Left ventricle myocardium inferior (tissue), 1 donor: Measurements from ENCODE around the gene BCL11B. TPM values are rescaled to one million over a fixed set of nuclear protein-coding genes. Genes with fewer than 3 reads are reported as not detected.

ENCODE experiments used
- DNase-seq: peaks from one replicate; pipeline ENCODE4 v3.0.0-alpha.2; 2020
- H3K27ac ChIP-seq: fragments of 200-600 bp; replicated peaks from 2 replicates; pipeline ENCODE4 v1.8.0; 2021
- H3K27me3 ChIP-seq: fragments of 200-600 bp; 2 replicates; pipeline ENCODE4 v1.8.0; 2021; ENCODE audit warnings: low read depth
- H3K36me3 ChIP-seq: fragments of 200-600 bp; 2 replicates; pipeline ENCODE4 v1.8.0; 2021
- H3K4me1 ChIP-seq: fragments of 200-600 bp; 2 replicates; pipeline ENCODE4 v1.8.0; 2021
- H3K4me3 ChIP-seq: fragments of 200-600 bp; 2 replicates; pipeline ENCODE4 v1.8.0; 2021; ENCODE audit warnings: mild to moderate bottlenecking, moderate library complexity
- H3K9me3 ChIP-seq: fragments of 200-600 bp; replicated peaks from 2 replicates; pipeline ENCODE4 v1.8.0; 2021
- intact Hi-C: fragments of 100-400 bp; cut with micrococcal nuclease; formaldehyde crosslinking; loops from one replicate; pipeline ENCODE4 v1.11.0; 2022
- total RNA-seq: library from RNA; stranded (reverse); fragmentation: NEBNext Ultra II Directional; extraction: Animal tissue kit (Norgen Biotek cat#: 25700); gene quantifications from one replicate; pipeline ENCODE4 v1.2.1, GENCODE V29; 2021
- TF ChIP-seq, protein P1 (sequence below): fragments of 200-600 bp; IDR thresholded peaks from 2 replicates; pipeline ENCODE4 v1.8.0; 2021; ENCODE audit warnings: antibody characterized with exemption, mild to moderate bottlenecking, borderline replicate concordance
- donor health status: DM: no; HTN: yes; CAD: no; lungs with severe emphysema.

BCL11B gene
- total RNA-seq, 1 donor from 2014 or later = 0.11 TPM

DNA sequence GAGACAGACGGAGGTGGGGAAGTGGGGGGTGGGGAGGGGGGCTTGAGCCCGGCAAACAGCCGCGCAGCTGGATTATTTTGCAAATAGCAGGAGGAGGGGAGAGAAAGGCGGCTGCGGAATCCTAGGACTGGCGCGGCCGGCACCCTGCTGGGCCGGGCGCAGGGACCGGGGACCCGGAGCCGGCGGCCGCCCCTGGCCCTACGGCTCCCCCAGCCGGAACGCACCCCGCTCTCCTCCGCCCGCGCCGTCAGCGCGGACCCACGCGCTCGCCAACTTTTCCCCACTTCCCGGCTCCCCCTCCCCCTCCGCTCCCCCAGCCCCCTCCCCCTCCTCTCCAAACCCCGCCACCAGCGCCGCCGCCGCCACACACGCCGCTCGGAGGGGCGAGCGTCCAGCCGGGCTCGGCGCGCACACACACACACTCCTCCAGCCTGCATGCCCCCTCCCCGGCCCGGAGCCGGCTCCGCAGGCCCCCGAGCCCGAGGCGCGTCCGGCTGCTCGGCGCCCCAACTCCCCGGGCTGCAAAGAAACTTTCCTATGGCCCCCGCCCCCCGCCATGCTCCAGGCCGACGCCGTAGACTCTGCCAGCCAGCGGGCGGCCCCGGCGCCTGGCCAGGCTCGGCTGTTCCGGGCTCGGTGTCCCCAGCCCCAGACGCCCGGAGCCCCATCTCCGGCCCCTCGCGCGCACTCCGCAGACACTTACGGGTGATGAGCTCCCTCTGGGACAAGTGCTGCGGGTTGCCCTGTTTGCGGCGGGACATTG is 1.4 kb downstream of the BCL11B start:
- H3K27me3 ChIP-seq = peaks cover 100% of the 10 kb centered on the region
- TF ChIP-seq, protein P1, sequence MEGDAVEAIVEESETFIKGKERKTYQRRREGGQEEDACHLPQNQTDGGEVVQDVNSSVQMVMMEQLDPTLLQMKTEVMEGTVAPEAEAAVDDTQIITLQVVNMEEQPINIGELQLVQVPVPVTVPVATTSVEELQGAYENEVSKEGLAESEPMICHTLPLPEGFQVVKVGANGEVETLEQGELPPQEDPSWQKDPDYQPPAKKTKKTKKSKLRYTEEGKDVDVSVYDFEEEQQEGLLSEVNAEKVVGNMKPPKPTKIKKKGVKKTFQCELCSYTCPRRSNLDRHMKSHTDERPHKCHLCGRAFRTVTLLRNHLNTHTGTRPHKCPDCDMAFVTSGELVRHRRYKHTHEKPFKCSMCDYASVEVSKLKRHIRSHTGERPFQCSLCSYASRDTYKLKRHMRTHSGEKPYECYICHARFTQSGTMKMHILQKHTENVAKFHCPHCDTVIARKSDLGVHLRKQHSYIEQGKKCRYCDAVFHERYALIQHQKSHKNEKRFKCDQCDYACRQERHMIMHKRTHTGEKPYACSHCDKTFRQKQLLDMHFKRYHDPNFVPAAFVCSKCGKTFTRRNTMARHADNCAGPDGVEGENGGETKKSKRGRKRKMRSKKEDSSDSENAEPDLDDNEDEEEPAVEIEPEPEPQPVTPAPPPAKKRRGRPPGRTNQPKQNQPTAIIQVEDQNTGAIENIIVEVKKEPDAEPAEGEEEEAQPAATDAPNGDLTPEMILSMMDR = no peak

DNA sequence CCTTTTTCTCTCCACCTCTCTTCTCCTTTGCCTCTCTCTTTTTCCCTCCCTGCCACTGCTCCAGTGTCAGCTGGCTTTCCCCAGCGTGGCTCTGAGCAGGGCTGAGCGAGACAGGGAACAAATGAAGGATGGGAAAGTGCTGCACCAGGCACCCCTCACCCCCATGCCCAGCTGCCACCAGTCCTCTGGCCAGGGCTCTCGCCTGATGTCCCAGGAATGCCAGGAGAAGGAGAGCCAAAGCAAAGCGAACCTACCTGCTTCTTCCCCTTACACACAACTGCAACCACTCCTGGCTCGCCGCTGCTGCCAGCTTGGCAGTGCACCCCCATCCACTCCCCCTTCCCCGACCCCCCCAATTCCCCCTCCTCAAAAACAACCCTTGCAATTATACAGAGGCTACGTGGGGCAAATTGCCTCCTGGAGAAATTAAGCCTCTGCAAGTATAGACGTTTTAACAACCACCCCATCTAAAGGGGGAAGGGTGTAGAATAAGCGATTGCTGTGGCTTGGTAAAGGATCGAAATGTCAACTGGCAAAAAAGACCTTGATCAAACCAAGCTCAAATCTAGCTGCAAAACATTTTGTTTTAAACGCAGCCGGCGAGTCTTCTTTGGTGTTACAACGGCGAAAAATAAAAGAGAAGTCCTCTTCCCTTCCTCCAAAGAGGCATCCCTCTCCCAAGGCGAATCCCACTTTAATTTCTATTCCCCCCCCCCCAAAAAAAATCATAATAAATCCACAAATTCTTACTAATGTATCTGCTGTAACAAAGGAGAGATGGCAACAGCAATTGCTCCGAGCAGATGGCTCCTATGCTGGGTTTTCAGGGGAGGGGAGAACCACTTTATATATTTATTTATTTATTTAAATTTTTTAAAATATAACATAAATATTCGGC is 2.9 kb downstream of the BCL11B start:
- no peak overlapping the region for H3K27ac ChIP-seq
- H3K4me1 ChIP-seq = peaks cover 50% of the 10 kb centered on the region
- H3K36me3 ChIP-seq = no peaks in the 10 kb centered on the region
- H3K27me3 ChIP-seq = peaks cover 100% of the 10 kb centered on the region
- no peak overlapping the region for H3K4me3 ChIP-seq
- intact Hi-C loops = no loop called here
- DNase-seq = no peak
- TF ChIP-seq, protein P1 = no peak
- no peaks in the 10 kb centered on the region for H3K9me3 ChIP-seq

More for the DNA sequence above, 1.4 kb downstream of the BCL11B start:
- Histone ChIP-seq H3K4me1 (peaks cover 54% of the 10 kb centered on the region), H3K27ac (no peak overlapping the region), H3K9me3 (no peaks in the 10 kb centered on the region), H3K36me3 (no peaks in the 10 kb centered on the region), H3K4me3 (peak overlapping the region; percentile 61)
- intact Hi-C loops = no loop called here
- DNase-seq = no peak

DNA sequence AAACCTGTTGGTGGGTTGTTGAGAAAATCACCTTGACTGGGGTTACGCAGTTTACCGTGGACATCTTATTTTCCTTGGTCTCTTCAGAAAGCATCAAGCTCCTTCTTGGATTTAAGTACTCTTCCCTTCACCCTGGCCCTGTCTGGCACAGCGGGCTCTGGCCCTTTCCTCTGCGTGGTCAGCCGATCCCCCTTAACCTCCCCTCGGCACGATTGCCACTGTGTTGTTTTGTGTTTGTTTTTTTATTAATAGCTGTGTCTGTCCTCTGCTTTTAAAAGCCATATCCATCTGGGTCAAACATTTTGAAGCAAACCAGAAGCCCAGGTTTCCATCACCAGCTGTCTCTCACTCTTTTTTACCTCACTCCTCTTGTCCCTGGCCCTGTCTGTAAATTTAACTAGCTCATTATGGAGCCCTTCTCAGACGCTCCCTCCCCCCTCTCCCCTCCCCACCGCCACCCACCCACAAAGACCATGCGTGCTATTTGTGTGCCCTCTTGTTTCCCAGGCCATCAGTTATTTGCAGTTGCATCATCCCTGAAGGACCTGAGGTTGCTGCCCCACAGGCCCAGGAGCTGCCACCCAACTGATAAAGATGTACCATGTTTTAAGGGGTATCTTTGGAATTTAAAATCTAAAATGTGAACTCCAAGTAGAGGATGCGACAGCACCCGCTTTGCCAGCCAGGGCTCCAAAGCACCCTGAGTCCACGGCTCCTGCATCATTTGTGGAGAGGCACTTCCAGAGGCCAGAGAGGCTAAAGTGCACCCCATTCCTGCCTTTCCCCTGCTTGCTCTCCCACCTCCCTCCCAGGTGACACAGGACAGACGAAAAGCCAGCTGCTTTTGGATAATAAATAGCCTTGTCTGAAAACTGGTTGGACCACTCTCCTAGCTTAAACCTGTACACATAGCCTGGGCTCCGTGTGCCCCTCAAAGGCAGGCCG is 3.9 kb downstream of the BCL11B start:
- TF ChIP-seq, protein P1 = no peak
- peaks cover 40% of the 10 kb centered on the region for H3K4me1 ChIP-seq
- no peak overlapping the region for H3K27ac ChIP-seq
- H3K36me3 ChIP-seq = no peaks in the 10 kb centered on the region
- no peaks in the 10 kb centered on the region for H3K9me3 ChIP-seq
- H3K4me3 ChIP-seq = no peak overlapping the region
- no peak for DNase-seq
- intact Hi-C loops = no loop called here
- peaks cover 100% of the 10 kb centered on the region for H3K27me3 ChIP-seq

DNA sequence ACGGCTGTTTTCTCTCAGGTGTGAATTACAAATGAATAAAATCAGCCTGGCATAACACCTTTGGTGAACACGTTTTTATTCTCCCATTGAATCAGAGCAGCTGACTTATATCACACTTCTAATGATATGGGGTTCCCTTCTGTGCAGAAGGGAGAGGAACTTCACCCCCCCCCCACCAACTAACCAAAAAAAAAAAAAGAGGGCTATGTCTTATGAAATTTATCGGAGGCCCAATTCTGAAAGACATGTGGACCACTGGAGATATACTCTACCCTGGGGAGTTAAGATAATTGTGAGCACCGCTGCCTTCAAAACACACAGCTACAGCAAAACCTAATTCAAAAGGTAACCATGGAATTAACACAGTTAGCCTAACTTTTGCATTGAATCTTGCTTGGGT is 4.6 kb downstream of the BCL11B start:
- peaks cover 100% of the 10 kb centered on the region for H3K27me3 ChIP-seq
- no peak overlapping the region for H3K4me3 ChIP-seq
- H3K36me3 ChIP-seq = no peaks in the 10 kb centered on the region
- no peak overlapping the region for H3K27ac ChIP-seq
- no peaks in the 10 kb centered on the region for H3K9me3 ChIP-seq
- intact Hi-C loops = no loop called here
- DNase-seq = no peak
- TF ChIP-seq, protein P1 = no peak
- H3K4me1 ChIP-seq = peaks cover 33% of the 10 kb centered on the region
